Fibroblast of lung (primary cell): ENCODE measurements around the gene CACNA1S. TPM values are rescaled to one million over a fixed set of nuclear protein-coding genes. Genes with fewer than 3 reads are reported as not detected.
A peak's percentile ranks its signal among the peaks of the same experiment; 100 is the strongest.

Source experiments
- DNase-seq, 2 donors: peaks; one replicate each; pipeline versions ENCODE4 v3.0.0 to v3.0.0-alpha.2; 2010; ENCODE audit warnings: low read depth in 2 of 2
- H2AFZ ChIP-seq: 2 replicates; pipeline ENCODE4 v1.5.1; 2012; ENCODE audit warnings: low read length, control low read depth, inconsistent platforms
- H3K27ac ChIP-seq: 2 replicates; pipeline ENCODE4 v1.5.1; 2011; ENCODE audit warnings: low read length, control low read depth; ENCODE audit not compliant: insufficient read depth
- H3K27me3 ChIP-seq: 2 replicates; pipeline ENCODE4 v1.5.1; 2011; ENCODE audit warnings: mild to moderate bottlenecking, low read length; ENCODE audit not compliant: control insufficient read depth, insufficient read depth
- H3K36me3 ChIP-seq: 2 replicates; pipeline ENCODE4 v1.5.1; 2011; ENCODE audit warnings: low read length; ENCODE audit not compliant: control insufficient read depth, insufficient read depth
- H3K4me1 ChIP-seq: 2 replicates; pipeline ENCODE4 v1.5.1; 2011; ENCODE audit warnings: low read length; ENCODE audit not compliant: control insufficient read depth, insufficient read depth; ENCODE audit errors: extremely low read depth
- H3K4me2 ChIP-seq: 2 replicates; pipeline ENCODE4 v1.5.1; 2011; ENCODE audit warnings: low read length, control low read depth; ENCODE audit not compliant: insufficient read depth; ENCODE audit errors: extremely low read depth
- H3K4me3 ChIP-seq, 4 experiments: fragments of 200-600 bp in 1 of 4; sonication (generic) in 1 of 4; replicated peaks in 1 of 4; 2 replicates each; pipeline ENCODE4 v1.5.1; 2011 to 2016; ENCODE audit warnings: low read length in 4 of 4, low read depth in 3 of 4, mild to moderate bottlenecking in 3 of 4, control low read depth in 2 of 4, inconsistent platforms in 1 of 4, mixed read lengths in 1 of 4; ENCODE audit not compliant: insufficient read depth in 1 of 4; ENCODE audit errors: control extremely low read depth in 1 of 4
- H3K79me2 ChIP-seq: 2 replicates; pipeline ENCODE4 v1.5.1; 2012; ENCODE audit warnings: mild to moderate bottlenecking, low read length, inconsistent platforms; ENCODE audit not compliant: control insufficient read depth, insufficient read depth
- H3K9ac ChIP-seq: 2 replicates; pipeline ENCODE4 v1.5.1; 2011; ENCODE audit warnings: mild to moderate bottlenecking, low read length, control low read depth; ENCODE audit not compliant: insufficient read depth
- H3K9me3 ChIP-seq: 2 replicates; pipeline ENCODE4 v1.5.1; 2012; ENCODE audit warnings: low read depth, low read length; ENCODE audit not compliant: control insufficient read depth, insufficient read depth
- H4K20me1 ChIP-seq: 2 replicates; pipeline ENCODE4 v1.5.1; 2011; ENCODE audit warnings: low read length; ENCODE audit not compliant: control insufficient read depth, insufficient read depth; ENCODE audit errors: extremely low read depth
- CTCF ChIP-seq, 2 donors: IDR thresholded peaks in 1 of 2; conservative IDR thresholded peaks in 1 of 2; 1 replicate in 1 of 2; 2 replicates in 1 of 2; pipeline ENCODE4 v1.5.1; 2011 to 2012; ENCODE audit warnings: low read length in 2 of 2, control low read depth in 1 of 2, inconsistent platforms in 1 of 2, low read depth in 1 of 2, mild to moderate bottlenecking in 1 of 2
- EZH2 ChIP-seq: IDR thresholded peaks from 2 replicates; pipeline ENCODE4 v1.5.1; 2012; ENCODE audit warnings: low read length, control low read depth, mild to moderate bottlenecking; ENCODE audit errors: missing control alignments
- polyA plus RNA-seq, 2 donors: library from polyadenylated mRNA; depleted of rRNA in 1 of 2; stranded (reverse) in 1 of 2; unstranded in 1 of 2; fragments of >200 nt; gene quantifications; 2 replicates each; pipeline ENCODE4 v1.2.1, GENCODE V29; 2011 to 2012; ENCODE audit warnings: missing spikeins in 1 of 2
- total RNA-seq: library from RNA; depleted of rRNA; stranded (reverse); fragments of >200 nt; gene quantifications from 2 replicates; pipeline ENCODE4 v1.2.1, GENCODE V29; 2014

The CACNA1S gene
- total and polyA plus RNA-seq, 2 donors (not counting 1 experiment from before 2014, with no cell fraction given) = not detected

- no peak for TF ChIP-seq CTCF (conservative IDR thresholded peaks at IDR 0.05 in 1 of 2, IDR thresholded peaks at IDR 0.05 in 1 of 2; ENCODE audit: low read depth in 1 of 2, low read length in 2 of 2)
- no peak for TF ChIP-seq EZH2
Measured at GRCh38 chr1:201050515-201051277, 61.5 kb downstream of the CACNA1S start.

DNA sequence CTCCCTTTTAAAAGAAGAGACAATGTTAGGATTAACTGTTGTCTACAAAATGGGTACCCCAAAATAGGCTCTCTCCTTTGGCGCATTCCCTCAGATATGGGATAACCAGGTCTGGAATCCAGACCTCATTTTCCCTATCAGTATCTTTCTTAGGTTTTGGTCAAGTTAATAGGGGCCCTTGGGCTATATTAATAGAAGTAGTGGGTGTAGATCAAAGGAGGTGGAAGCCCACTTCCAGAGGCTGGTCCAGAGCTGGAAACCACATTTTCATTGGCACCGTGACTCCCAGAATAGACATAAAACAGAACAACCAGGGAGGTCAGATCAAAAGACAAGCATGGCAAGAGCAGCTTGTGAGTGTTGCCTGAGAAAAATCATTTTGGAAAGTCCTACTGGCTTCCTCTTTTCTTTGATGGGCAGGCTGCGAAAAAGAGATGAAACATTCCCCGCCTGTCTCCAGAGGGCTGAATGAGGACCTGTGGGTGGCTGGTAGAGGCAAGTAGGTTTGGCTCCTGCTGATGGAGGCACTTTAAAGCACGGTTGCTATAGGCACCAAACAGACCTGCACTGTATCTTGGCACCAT, 62.9 kb downstream of the CACNA1S start:
- Histone ChIP-seq H3K9me3 (no peaks in the 10 kb centered on the region), H3K9ac (no peak overlapping the region), H3K36me3 (no peaks in the 10 kb centered on the region), H4K20me1 (no peaks in the 10 kb centered on the region), H3K4me2 (no peak overlapping the region), H3K4me3 (no peak overlapping the region), H3K79me2 (no peaks in the 10 kb centered on the region), H3K27ac (no peak overlapping the region), H2AFZ (no peak overlapping the region), H3K27me3 (peaks cover 12% of the 10 kb centered on the region), H3K4me1 (no peaks in the 10 kb centered on the region)
- TF ChIP-seq CTCF (conservative IDR thresholded peaks at IDR 0.05 in 1 of 2, IDR thresholded peaks at IDR 0.05 in 1 of 2; ENCODE audit: low read depth in 1 of 2, low read length in 2 of 2) (no peak), EZH2 (no peak)
- DNase-seq = no peak

More at GRCh38 chr1:201050515-201051277, 61.5 kb downstream of the CACNA1S start:
- Histone ChIP-seq H3K4me3 (no peak overlapping the region), H2AFZ (no peak overlapping the region), H3K36me3 (no peaks in the 10 kb centered on the region), H3K9me3 (no peaks in the 10 kb centered on the region), H3K4me1 (no peaks in the 10 kb centered on the region), H3K27me3 (peaks cover 25% of the 10 kb centered on the region), H3K9ac (no peak overlapping the region), H4K20me1 (no peaks in the 10 kb centered on the region), H3K4me2 (no peak overlapping the region), H3K79me2 (no peaks in the 10 kb centered on the region), H3K27ac (no peak overlapping the region)
- peak; percentile 6 to 60 for DNase-seq

- H3K79me2 ChIP-seq = no peaks in the 10 kb centered on the region
- peaks cover 7% of the 10 kb centered on the region for H3K27me3 ChIP-seq
- H3K9me3 ChIP-seq = no peaks in the 10 kb centered on the region
- no peak for TF ChIP-seq CTCF (conservative IDR thresholded peaks at IDR 0.05 in 1 of 2, IDR thresholded peaks at IDR 0.05 in 1 of 2; ENCODE audit: low read depth in 1 of 2, low read length in 2 of 2)
- no peak for TF ChIP-seq EZH2
- H3K4me1 ChIP-seq = no peaks in the 10 kb centered on the region
- no peaks in the 10 kb centered on the region for H3K36me3 ChIP-seq
- H3K4me2 ChIP-seq = no peak overlapping the region
- no peak overlapping the region for H3K9ac ChIP-seq
- no peak overlapping the region for H3K4me3 ChIP-seq
- H2AFZ ChIP-seq = no peak overlapping the region
- H3K27ac ChIP-seq = no peak overlapping the region
- no peak for DNase-seq
- no peaks in the 10 kb centered on the region for H4K20me1 ChIP-seq
Measured at GRCh38 chr1:201048521-201048920, 63.7 kb downstream of the CACNA1S start.
